SK-N-MC (cell line): ENCODE results near the gene POP4.
"Not testable (repeated sequence)": the region's sequence is repeated elsewhere in the genome, so short reads cannot be mapped to it uniquely, and the experiment has no call there.

ENCODE experiments used
- EZH2 ChIP-seq: fragments of 200-600 bp; sonication (generic); IDR thresholded peaks from one replicate; pipeline ENCODE4 v1.6.1; 2017; ENCODE audit warnings: antibody characterized with exemption
- POLR2AphosphoS5 ChIP-seq: IDR thresholded peaks from 2 replicates; pipeline ENCODE4 v1.6.1; 2012; ENCODE audit warnings: mild to moderate bottlenecking, low read depth, low read length, borderline replicate concordance

DNA sequence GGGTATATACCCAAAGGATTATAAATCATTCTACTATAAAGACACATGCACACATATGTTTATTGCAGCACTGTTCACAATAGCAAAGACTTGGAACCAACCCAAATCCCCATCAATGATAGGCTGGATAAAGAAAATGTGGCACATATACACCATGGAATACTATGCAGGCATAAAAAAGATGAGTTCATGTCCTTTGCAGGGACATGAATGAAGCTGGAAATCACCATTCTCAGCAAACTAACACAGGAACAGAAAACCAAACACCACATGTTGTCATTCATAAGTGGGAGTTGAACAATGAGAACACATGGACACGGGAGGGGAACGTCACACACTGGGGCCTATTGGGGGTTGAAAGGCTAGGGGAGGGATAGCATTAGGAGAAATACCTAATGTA lies 47.0 kb upstream of the POP4 start:
- TF ChIP-seq EZH2, POLR2AphosphoS5: not testable (repeated sequence)
